Nephron progenitor cell (in vitro differentiated cells): ENCODE measurements around the gene C5AR1.
A peak's percentile ranks its signal among the peaks of the same experiment; 100 is the strongest.
"Not testable (repeated sequence)": the region's sequence is repeated elsewhere in the genome, so short reads cannot be mapped to it uniquely, and the experiment has no call there.

ENCODE experiments used
- DNase-seq: peaks from one replicate; pipeline ENCODE4 v3.0.0; 2021
- H3K27ac Mint-ChIP-seq: 2 replicates; pipeline ENCODE4 v1.8.0; 2021; ENCODE audit warnings: mild to moderate bottlenecking, moderate library complexity, mixed read lengths
- H3K27me3 Mint-ChIP-seq: 2 replicates; pipeline ENCODE4 v1.8.0; 2021; ENCODE audit warnings: mild to moderate bottlenecking, low read depth, mixed read lengths; ENCODE audit not compliant: poor library complexity
- H3K36me3 Mint-ChIP-seq: 2 replicates; pipeline ENCODE4 v1.8.0; 2021; ENCODE audit warnings: low read depth, mixed read lengths
- H3K4me1 Mint-ChIP-seq: 2 replicates; pipeline ENCODE4 v1.8.0; 2021; ENCODE audit warnings: mixed read lengths
- H3K4me3 Mint-ChIP-seq: 2 replicates; pipeline ENCODE4 v1.8.0; 2021; ENCODE audit warnings: mild to moderate bottlenecking, moderate library complexity, mixed read lengths
- H3K9me3 Mint-ChIP-seq: 2 replicates; pipeline ENCODE4 v1.8.0; 2021; ENCODE audit warnings: mild to moderate bottlenecking, moderate library complexity, mixed read lengths
- TF ChIP-seq, protein P1 (sequence below): fragments of 200-600 bp; sonication (generic); IDR thresholded peaks from 2 replicates; pipeline ENCODE4 v1.5.0; 2021; ENCODE audit warnings: antibody characterized with exemption

Gene C5AR1

GRCh38 chr19:47309608-47310007, at the start of gene C5AR1:
TSS of gene C5AR1 (plus strand) at chr19:47309861. CDS start at chr19:47309896, 35 bp downstream.
- Mint-ChIP-seq H3K27me3 (peaks cover 58% of the 10 kb centered on the region), H3K9me3 (no peaks in the 10 kb centered on the region), H3K27ac (no peak within 1 kb of the TSS), H3K36me3 (no peaks in the 10 kb centered on the region), H3K4me3 (no peak within 1 kb of the TSS), H3K4me1 (no peaks in the 10 kb centered on the region)
- DNase-seq = no peak
- TF ChIP-seq, protein P1, sequence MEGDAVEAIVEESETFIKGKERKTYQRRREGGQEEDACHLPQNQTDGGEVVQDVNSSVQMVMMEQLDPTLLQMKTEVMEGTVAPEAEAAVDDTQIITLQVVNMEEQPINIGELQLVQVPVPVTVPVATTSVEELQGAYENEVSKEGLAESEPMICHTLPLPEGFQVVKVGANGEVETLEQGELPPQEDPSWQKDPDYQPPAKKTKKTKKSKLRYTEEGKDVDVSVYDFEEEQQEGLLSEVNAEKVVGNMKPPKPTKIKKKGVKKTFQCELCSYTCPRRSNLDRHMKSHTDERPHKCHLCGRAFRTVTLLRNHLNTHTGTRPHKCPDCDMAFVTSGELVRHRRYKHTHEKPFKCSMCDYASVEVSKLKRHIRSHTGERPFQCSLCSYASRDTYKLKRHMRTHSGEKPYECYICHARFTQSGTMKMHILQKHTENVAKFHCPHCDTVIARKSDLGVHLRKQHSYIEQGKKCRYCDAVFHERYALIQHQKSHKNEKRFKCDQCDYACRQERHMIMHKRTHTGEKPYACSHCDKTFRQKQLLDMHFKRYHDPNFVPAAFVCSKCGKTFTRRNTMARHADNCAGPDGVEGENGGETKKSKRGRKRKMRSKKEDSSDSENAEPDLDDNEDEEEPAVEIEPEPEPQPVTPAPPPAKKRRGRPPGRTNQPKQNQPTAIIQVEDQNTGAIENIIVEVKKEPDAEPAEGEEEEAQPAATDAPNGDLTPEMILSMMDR = no peak

DNA sequence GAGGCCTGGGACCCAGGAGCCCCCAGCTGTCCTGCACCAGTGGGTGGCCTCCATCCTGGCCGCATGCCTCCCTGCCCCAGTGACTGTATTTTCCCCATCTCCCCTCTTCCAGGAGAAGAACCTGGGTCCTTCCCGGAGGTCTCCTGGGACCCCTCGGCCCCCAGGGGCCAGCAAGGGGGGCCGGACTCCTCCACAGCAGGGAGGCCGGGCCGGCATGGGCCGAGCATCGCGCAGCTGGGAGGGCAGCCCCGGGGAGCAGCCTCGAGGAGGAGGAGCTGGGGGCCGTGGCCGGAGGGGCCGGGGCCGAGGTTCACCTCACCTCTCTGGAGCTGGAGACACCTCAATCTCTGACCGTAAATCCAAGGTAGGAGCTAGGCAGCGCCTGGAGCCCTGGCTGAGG, 49.2 kb upstream of the C5AR1 start:
- H3K36me3 Mint-ChIP-seq = peaks cover 58% of the 10 kb centered on the region
- H3K27me3 Mint-ChIP-seq = no peaks in the 10 kb centered on the region
- peak overlapping the region; percentile 49 for H3K4me3 Mint-ChIP-seq
- peaks cover 36% of the 10 kb centered on the region for H3K4me1 Mint-ChIP-seq
- no peak overlapping the region for H3K27ac Mint-ChIP-seq
- H3K9me3 Mint-ChIP-seq = no peaks in the 10 kb centered on the region
- TF ChIP-seq, protein P1 = no peak
- no peak for DNase-seq

DNA sequence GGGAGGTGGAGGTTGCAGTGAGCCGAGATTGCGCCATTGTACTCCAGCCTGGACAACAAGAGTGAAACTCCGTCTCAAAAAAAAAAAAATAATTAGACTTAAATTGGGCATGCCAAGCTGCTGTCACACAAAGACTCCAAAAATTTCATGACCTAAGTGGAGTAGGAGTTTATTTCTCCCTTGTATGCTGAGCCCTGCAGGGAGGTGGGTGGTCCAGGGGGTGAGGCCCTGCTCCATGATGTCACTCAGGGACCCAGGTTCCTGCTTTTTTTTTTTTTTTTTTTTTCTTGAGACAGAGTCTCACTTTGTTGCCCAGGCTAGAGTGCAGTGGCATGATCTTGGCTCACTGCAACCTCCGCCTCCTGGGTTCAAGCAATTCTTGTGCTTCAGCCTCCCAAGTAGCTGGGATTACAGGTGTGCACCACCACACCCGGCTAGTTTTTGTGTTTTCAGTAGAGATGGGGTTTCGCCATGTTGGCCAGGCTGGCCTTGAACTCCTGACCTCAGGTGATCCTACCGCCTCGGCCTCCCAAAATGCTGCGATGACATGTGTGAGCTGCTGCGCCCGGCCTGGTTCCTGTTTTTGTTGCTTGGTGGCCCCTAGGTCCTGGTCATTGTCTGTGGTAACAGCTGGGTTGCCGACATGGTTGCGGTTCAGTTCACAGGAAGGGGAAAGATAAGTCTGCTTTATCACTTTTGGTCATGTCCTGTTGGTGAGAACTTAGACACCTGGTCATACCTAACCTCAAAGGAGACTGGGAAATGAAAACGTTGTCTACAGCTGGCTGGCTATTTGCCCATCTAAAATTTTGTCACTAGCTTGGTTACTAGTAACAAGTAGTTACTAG, 47.5 kb upstream of the C5AR1 start:
- H3K9me3 Mint-ChIP-seq, H3K27me3 Mint-ChIP-seq, H3K4me3 Mint-ChIP-seq, DNase-seq, H3K27ac Mint-ChIP-seq: not testable (repeated sequence)
- Mint-ChIP-seq H3K4me1 (peaks cover 35% of the 10 kb centered on the region), H3K36me3 (peaks cover 72% of the 10 kb centered on the region)

GRCh38 chr19:47264629-47265028, 45.0 kb upstream of the C5AR1 start:
- H3K27ac Mint-ChIP-seq = peak overlapping the region; percentile 68
- H3K4me3 Mint-ChIP-seq = no peak overlapping the region
- H3K4me1 Mint-ChIP-seq = peaks cover 12% of the 10 kb centered on the region
- peaks cover 4% of the 10 kb centered on the region for H3K27me3 Mint-ChIP-seq
- no peaks in the 10 kb centered on the region for H3K9me3 Mint-ChIP-seq
- H3K36me3 Mint-ChIP-seq = peaks cover 69% of the 10 kb centered on the region
- DNase-seq = no peak
- TF ChIP-seq, protein P1 = no peak

- no peaks in the 10 kb centered on the region for H3K9me3 Mint-ChIP-seq
- no peak for DNase-seq
- H3K27ac Mint-ChIP-seq = no peak overlapping the region
- peaks cover 65% of the 10 kb centered on the region for H3K36me3 Mint-ChIP-seq
- H3K4me1 Mint-ChIP-seq = peaks cover 10% of the 10 kb centered on the region
- TF ChIP-seq, protein P1 = no peak
- no peak overlapping the region for H3K4me3 Mint-ChIP-seq
- peaks cover 6% of the 10 kb centered on the region for H3K27me3 Mint-ChIP-seq
Observed at GRCh38 chr19:47266401-47266941, 43.2 kb upstream of the C5AR1 start.

- Mint-ChIP-seq H3K9me3 (no peaks in the 10 kb centered on the region), H3K27me3 (peaks cover 7% of the 10 kb centered on the region), H3K36me3 (peaks cover 62% of the 10 kb centered on the region), H3K27ac (no peak overlapping the region), H3K4me1 (peaks cover 19% of the 10 kb centered on the region), H3K4me3 (no peak overlapping the region)
- TF ChIP-seq, protein P1 = no peak
- DNase-seq = no peak
Observed at GRCh38 chr19:47267350-47267759, 42.3 kb upstream of the C5AR1 start.
